Measurements from ENCODE around the gene LDB2.

LDB2 gene

GRCh38 chr4:16843831-16844508 lies 54.5 kb downstream of the LDB2 start:
- no peak for DNase-seq

GRCh38 chr4:16838226-16838875 lies 60.1 kb downstream of the LDB2 start:
- DNase-seq: no peak

- DNase-seq: no peak
Observed at GRCh38 chr4:16837475-16837874, 61.0 kb downstream of the LDB2 start.

- DNase-seq: no peak
Observed at GRCh38 chr4:16836324-16836723, 62.1 kb downstream of the LDB2 start.

- DNase-seq: no peak
Observed at GRCh38 chr4:16835597-16836247, 62.7 kb downstream of the LDB2 start.

- no peak for DNase-seq
Observed at GRCh38 chr4:16834814-16835213, 63.6 kb downstream of the LDB2 start.

- no peak for DNase-seq
Observed at GRCh38 chr4:16833722-16834121, 64.7 kb downstream of the LDB2 start.

GRCh38 chr4:16830081-16830480 lies 68.4 kb downstream of the LDB2 start:
- DNase-seq: no peak

- DNase-seq: no peak
Observed at GRCh38 chr4:16827794-16828724, 70.4 kb downstream of the LDB2 start.

GRCh38 chr4:16827045-16827444 lies 71.4 kb downstream of the LDB2 start:
- DNase-seq: no peak

GRCh38 chr4:16826406-16826910 lies 72.0 kb downstream of the LDB2 start:
- no peak for DNase-seq

GRCh38 chr4:16824278-16824806 lies 74.1 kb downstream of the LDB2 start:
- no peak for DNase-seq

- no peak for DNase-seq
Observed at GRCh38 chr4:16820329-16820728, 78.1 kb downstream of the LDB2 start.

- no peak for DNase-seq
Observed at GRCh38 chr4:16819652-16820051, 78.8 kb downstream of the LDB2 start.

GRCh38 chr4:16818005-16818404 lies 80.4 kb downstream of the LDB2 start:
- DNase-seq: no peak

GRCh38 chr4:16817286-16817685 lies 81.2 kb downstream of the LDB2 start:
- DNase-seq: no peak

GRCh38 chr4:16814361-16814760 lies 84.1 kb downstream of the LDB2 start:
- DNase-seq: no peak

- no peak for DNase-seq
Observed at GRCh38 chr4:16812041-16812440, 86.4 kb downstream of the LDB2 start.

- no peak for DNase-seq
Observed at GRCh38 chr4:16809943-16810342, 88.5 kb downstream of the LDB2 start.

- DNase-seq: no peak
Observed at GRCh38 chr4:16809064-16809463, 89.4 kb downstream of the LDB2 start.

- no peak for DNase-seq
Observed at GRCh38 chr4:16807355-16807754, 91.1 kb downstream of the LDB2 start.

- no peak for DNase-seq
Observed at GRCh38 chr4:16804581-16804980, 93.9 kb downstream of the LDB2 start.

- DNase-seq: no peak
Observed at GRCh38 chr4:16802044-16802443, 96.4 kb downstream of the LDB2 start.
